Activated CD8-positive, alpha-beta T cell treated with anti-CD3 and anti-CD28 coated beads, Interleukin-2, amount 10 ng/mL, durations not matched to agents 7 days and 5 days (primary cell): ENCODE results near the gene FAM53A. TPM values are rescaled to one million over a fixed set of nuclear protein-coding genes. Genes with fewer than 3 reads are reported as not detected.
"Not testable (repeated sequence)": the region's sequence is repeated elsewhere in the genome, so short reads cannot be mapped to it uniquely, and the experiment has no call there.

Experiments
- ATAC-seq: fragments of 150-1000 bp; cut with Tn5 transposase; one replicate; pipeline ENCODE4 v1.10.0; 2021; ENCODE audit warnings: moderate library complexity
- CTCF ChIA-PET: fragments of 350-600 bp; sonication (Branson Sonifier 250); formaldehyde crosslinking; loops from one replicate; lab custom pipeline; 2021; ENCODE audit warnings: antibody characterized with exemption; lab: Charles Lee
- POLR2A ChIA-PET: fragments of 350-600 bp; sonication (Branson Sonifier 250); formaldehyde crosslinking; loops from one replicate; lab custom pipeline; 2021; ENCODE audit warnings: antibody characterized with exemption; lab: Charles Lee
- DNase-seq: peaks from one replicate; pipeline ENCODE4 v3.0.0-alpha.2; 2020
- H3K27ac Mint-ChIP-seq: one replicate; pipeline ENCODE4 v1.8.0; 2021; ENCODE audit warnings: mild to moderate bottlenecking, mixed read lengths
- H3K27me3 Mint-ChIP-seq: one replicate; pipeline ENCODE4 v1.8.0; 2021; ENCODE audit warnings: low read depth, mixed read lengths
- H3K36me3 Mint-ChIP-seq: one replicate; pipeline ENCODE4 v1.8.0; 2021; ENCODE audit warnings: low read depth, mixed read lengths
- H3K4me1 Mint-ChIP-seq: one replicate; pipeline ENCODE4 v1.8.0; 2021; ENCODE audit warnings: low read depth, mixed read lengths
- H3K4me3 Mint-ChIP-seq: one replicate; pipeline ENCODE4 v1.8.0; 2021; ENCODE audit warnings: mild to moderate bottlenecking, mixed read lengths
- H3K9me3 Mint-ChIP-seq: one replicate; pipeline ENCODE4 v1.8.0; 2022; ENCODE audit warnings: mixed read lengths; ENCODE audit not compliant: insufficient read depth
- total RNA-seq, 2 experiments: library from RNA; stranded (reverse); gene quantifications; one replicate each; pipeline ENCODE4 v1.2.3, GENCODE V29; 2021

FAM53A gene
- total RNA-seq, 2 experiments from 2014 or later: 0.45 to 0.91 TPM

DNA sequence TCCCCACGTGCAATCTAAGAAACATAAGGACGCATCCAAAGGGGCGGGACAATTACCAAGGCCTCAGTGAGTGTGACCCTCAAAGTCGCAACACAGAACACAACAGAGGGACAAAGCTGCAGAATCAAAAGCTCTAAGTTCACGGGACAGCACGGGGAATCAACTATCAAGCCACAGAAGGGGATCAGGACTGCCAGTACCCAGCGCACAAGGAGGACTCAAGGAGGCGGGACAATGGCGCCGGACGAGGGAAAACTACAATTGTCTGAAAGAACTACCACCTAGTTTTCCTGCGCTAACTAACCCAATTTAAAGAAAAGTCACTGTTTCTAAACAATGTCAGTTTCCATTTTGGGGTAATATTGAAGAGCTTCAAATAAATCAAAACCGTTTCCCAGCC lies 1.3 kb downstream of the FAM53A start:
- ATAC-seq (no peak), DNase-seq (no peak)
- peak overlapping the region; percentile 71 for H3K4me3 Mint-ChIP-seq
- no peaks in the 10 kb centered on the region for H3K9me3 Mint-ChIP-seq
- peaks cover 6% of the 10 kb centered on the region for H3K27me3 Mint-ChIP-seq
- no peaks in the 10 kb centered on the region for H3K36me3 Mint-ChIP-seq
- no peak overlapping the region for H3K27ac Mint-ChIP-seq
- ChIA-PET CTCF (interaction anchor here (1.8 to 2.0 kb wide), 2 partner anchors 10 to 44 kb away, joined by 4 to 11 read pairs; no protein-coding TSS in a partner anchor), POLR2A (interaction anchor here (0.6 kb wide), 1 partner anchor 838 kb away, joined by 3 read pairs; no protein-coding TSS in a partner anchor)
- peaks cover 12% of the 10 kb centered on the region for H3K4me1 Mint-ChIP-seq

- no peak overlapping the region for H3K27ac Mint-ChIP-seq
- POLR2A ChIA-PET: no interaction called here
- DNase-seq (no peak), ATAC-seq (no peak)
- CTCF ChIA-PET: no interaction called here
- H3K4me1 Mint-ChIP-seq: peaks cover 8% of the 10 kb centered on the region
- H3K4me3 Mint-ChIP-seq: no peak overlapping the region
- H3K36me3 Mint-ChIP-seq: no peaks in the 10 kb centered on the region
- H3K27me3 Mint-ChIP-seq: peaks cover 3% of the 10 kb centered on the region
- no peaks in the 10 kb centered on the region for H3K9me3 Mint-ChIP-seq
These were observed 5.9 kb downstream of the FAM53A start for GRCh38 chr4:1678244-1678643.

DNA sequence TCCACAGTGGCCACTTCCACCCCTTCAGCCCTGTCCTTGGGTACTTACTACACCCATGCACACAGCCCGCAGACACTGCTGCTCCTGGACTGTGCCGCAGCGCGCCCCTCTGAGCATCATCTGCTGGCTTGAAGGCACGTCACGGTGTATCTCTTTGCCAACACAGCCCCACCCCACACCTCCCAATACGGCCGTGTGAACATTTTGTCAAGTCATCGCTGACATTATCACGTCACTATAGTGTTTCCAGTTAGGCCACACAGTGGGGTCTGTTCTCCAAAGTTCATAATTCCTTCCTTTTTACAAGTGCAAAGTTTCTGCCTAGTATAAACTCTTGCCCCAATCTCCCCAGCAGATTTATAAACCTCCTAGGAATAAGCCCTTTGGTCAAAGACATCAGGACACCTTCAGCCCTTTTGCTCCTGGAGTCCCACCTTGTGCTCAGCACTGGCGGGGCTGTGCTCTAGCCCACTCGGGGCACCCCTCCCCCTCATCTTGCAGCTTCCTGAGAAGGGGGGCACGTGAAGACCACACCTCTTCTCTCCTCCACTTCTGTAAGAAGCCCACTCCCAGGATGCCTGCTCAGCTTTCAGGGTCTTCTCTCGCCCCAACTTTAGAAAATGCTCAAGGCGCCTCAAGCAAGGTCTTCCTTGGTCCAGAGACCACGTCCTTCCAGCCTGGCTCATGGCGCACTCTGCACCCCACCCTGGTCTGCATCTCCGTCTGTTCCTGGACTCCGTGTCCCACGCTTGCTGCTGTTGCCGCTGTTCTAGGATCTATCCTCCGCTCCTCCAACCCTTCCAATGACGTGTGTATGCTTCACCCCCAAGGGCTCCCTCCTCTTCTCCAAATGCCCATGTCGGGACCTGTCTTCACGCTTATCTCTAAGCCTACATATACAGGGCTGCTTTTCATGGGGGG lies 7.2 kb downstream of the FAM53A start:
- no peaks in the 10 kb centered on the region for H3K36me3 Mint-ChIP-seq
- peaks cover under 1% of the 10 kb centered on the region for H3K4me1 Mint-ChIP-seq
- CTCF ChIA-PET: no interaction called here
- POLR2A ChIA-PET: no interaction called here
- H3K27me3 Mint-ChIP-seq: peaks cover 2% of the 10 kb centered on the region
- no peaks in the 10 kb centered on the region for H3K9me3 Mint-ChIP-seq
- no peak overlapping the region for H3K27ac Mint-ChIP-seq
- DNase-seq: no peak
- ATAC-seq: no peak
- no peak overlapping the region for H3K4me3 Mint-ChIP-seq

- Mint-ChIP-seq H3K4me1 (peaks cover 5% of the 10 kb centered on the region), H3K36me3 (no peaks in the 10 kb centered on the region), H3K27me3 (peaks cover 2% of the 10 kb centered on the region), H3K4me3 (no peak overlapping the region), H3K27ac (no peak overlapping the region), H3K9me3 (no peaks in the 10 kb centered on the region)
- ATAC-seq (no peak), DNase-seq (no peak)
- ChIA-PET CTCF (interaction anchor here (1.0 kb wide), 1 partner anchor 17 kb away, joined by 3 read pairs; no protein-coding TSS in a partner anchor), POLR2A (no interaction called here)
These were observed 8.3 kb downstream of the FAM53A start for GRCh38 chr4:1675802-1676137.

GRCh38 chr4:1675136-1675801 lies 8.8 kb downstream of the FAM53A start:
- H3K9me3 Mint-ChIP-seq: no peaks in the 10 kb centered on the region
- ChIA-PET POLR2A (no interaction called here), CTCF (interaction anchor here (1.0 kb wide), 1 partner anchor 18 kb away, joined by 3 read pairs; no protein-coding TSS in a partner anchor)
- peaks cover 5% of the 10 kb centered on the region for H3K4me1 Mint-ChIP-seq
- H3K27me3 Mint-ChIP-seq: peaks cover 1% of the 10 kb centered on the region
- DNase-seq: no peak
- no peak overlapping the region for H3K27ac Mint-ChIP-seq
- no peaks in the 10 kb centered on the region for H3K36me3 Mint-ChIP-seq
- no peak overlapping the region for H3K4me3 Mint-ChIP-seq
- ATAC-seq: no peak

DNA sequence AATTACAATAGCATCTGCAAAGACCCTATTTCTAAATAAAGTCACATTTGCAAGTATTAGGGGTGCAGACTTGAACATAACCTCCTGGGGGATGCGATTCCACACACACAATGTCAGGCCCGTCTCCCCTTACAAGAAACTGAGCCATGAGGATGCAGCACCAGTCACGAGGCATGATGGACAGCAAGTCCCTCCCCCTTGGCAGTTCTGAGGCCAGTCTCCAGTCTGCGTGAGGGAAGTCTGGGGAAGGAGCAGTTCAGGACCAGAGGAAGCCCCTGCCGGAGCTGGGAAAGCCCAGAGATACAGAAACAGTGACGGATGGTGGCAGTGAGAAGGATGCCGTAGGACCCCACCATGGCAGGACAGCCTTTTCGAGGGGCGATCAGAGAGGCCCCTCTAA lies 9.4 kb downstream of the FAM53A start:
- H3K27me3 Mint-ChIP-seq: no peaks in the 10 kb centered on the region
- no peaks in the 10 kb centered on the region for H3K9me3 Mint-ChIP-seq
- no peak for DNase-seq
- CTCF ChIA-PET: no interaction called here
- ATAC-seq: no peak
- H3K4me3 Mint-ChIP-seq: no peak overlapping the region
- H3K4me1 Mint-ChIP-seq: peaks cover 5% of the 10 kb centered on the region
- POLR2A ChIA-PET: no interaction called here
- H3K27ac Mint-ChIP-seq: no peak overlapping the region
- no peaks in the 10 kb centered on the region for H3K36me3 Mint-ChIP-seq

DNA sequence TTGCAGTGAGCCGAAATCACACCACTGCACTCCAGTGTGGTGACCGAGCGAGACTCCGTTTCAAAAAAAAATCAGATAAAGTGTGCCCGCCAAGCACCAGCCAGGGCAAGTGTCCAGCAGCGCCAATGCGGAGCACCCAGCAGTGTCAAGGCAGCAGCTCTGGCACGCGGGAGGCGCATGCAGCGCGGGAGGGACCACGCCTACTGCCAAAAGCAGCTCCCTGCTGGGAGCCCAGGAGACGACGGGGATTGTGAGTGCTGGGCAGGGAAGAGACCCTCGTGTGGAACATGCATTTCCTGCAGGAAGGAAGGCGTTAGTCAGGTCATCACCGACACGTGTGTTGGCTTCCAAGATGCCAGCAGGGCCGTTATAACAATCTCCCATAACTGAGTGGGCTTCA lies 10.4 kb downstream of the FAM53A start:
- Mint-ChIP-seq H3K9me3 (no peaks in the 10 kb centered on the region), H3K4me3 (no peak overlapping the region), H3K27me3 (no peaks in the 10 kb centered on the region), H3K27ac (no peak overlapping the region), H3K36me3 (no peaks in the 10 kb centered on the region), H3K4me1 (peaks cover 5% of the 10 kb centered on the region)
- CTCF ChIA-PET: no interaction called here
- POLR2A ChIA-PET: no interaction called here
- DNase-seq (no peak), ATAC-seq (no peak)

DNA sequence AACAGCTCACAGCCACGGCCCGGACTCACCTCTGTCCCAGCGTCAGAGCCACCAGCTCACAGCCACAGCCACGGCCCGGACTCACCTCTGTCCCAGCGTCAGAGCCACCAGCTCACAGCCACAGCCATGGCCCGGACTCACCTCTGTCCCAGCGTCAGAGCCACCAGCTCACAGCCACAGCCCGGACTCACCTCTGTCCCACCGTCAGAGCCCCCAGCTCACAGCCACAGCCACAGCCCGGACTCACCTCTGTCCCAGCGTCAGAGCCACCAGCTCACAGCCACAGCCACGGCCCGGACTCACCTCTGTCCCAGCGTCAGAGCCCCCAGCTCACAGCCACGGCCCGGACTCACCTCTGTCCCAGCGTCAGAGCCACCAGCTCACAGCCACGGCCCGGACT lies 13.1 kb downstream of the FAM53A start:
- H3K36me3 Mint-ChIP-seq, DNase-seq, H3K9me3 Mint-ChIP-seq, ATAC-seq, POLR2A ChIA-PET, H3K4me3 Mint-ChIP-seq, H3K27ac Mint-ChIP-seq, H3K27me3 Mint-ChIP-seq, H3K4me1 Mint-ChIP-seq: not testable (repeated sequence)
- CTCF ChIA-PET: interaction anchor here (0.6 kb wide), 1 partner anchor 23 kb away, joined by 3 read pairs; no protein-coding TSS in a partner anchor

GRCh38 chr4:1670279-1670678 lies 13.8 kb downstream of the FAM53A start:
- ATAC-seq (no peak), DNase-seq (no peak)
- Mint-ChIP-seq H3K36me3 (no peaks in the 10 kb centered on the region), H3K27me3 (no peaks in the 10 kb centered on the region), H3K27ac (no peak overlapping the region), H3K4me1 (peaks cover 5% of the 10 kb centered on the region), H3K4me3 (no peak overlapping the region), H3K9me3 (no peaks in the 10 kb centered on the region)
- ChIA-PET CTCF (interaction anchor here (0.6 kb wide), 1 partner anchor 23 kb away, joined by 3 read pairs; no protein-coding TSS in a partner anchor), POLR2A (no interaction called here)

DNA sequence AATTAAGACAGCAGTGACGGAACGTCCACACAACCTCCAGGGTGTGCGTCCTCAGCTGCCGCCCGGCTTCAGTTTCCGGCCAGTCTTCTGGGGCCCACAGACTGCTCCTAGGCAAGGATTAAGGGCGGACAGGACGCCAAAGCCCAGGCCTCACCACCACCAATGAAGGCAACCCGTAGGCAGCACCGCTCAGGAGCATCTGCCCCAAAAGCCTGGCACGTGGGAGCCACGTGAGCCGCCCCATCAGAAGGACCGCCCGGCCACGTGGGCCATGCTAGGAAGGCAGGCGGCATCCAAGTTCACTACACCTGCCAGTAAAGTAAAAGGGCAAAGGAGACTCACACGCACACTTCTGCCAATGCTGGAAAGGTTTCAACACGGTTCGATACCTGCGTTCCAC lies 14.3 kb downstream of the FAM53A start:
- Mint-ChIP-seq H3K27me3 (no peaks in the 10 kb centered on the region), H3K36me3 (no peaks in the 10 kb centered on the region), H3K27ac (no peak overlapping the region), H3K9me3 (no peaks in the 10 kb centered on the region), H3K4me3 (no peak overlapping the region), H3K4me1 (peaks cover 5% of the 10 kb centered on the region)
- POLR2A ChIA-PET: no interaction called here
- ATAC-seq: no peak
- DNase-seq: no peak
- CTCF ChIA-PET: no interaction called here

DNA sequence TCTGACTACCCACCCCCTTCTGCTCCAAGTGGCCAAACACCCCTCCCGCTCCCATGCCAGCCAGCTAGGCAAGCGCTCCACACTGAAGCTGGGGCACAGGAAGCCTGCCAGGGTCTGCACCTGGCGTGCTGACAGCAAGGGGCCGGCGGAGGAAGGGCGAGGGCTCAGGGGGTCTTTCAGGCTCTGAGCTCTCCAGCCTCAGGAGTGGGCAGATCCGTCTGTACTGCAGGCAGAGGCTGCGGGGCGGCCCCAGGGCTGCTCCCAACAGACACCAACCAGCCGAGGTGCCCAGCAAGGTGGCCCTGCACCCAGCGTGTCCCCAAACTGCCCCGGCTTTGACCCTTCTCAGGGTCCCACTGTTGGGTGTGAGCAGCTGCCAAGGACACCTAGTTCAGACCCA lies 14.8 kb downstream of the FAM53A start:
- H3K9me3 Mint-ChIP-seq: no peaks in the 10 kb centered on the region
- no peak overlapping the region for H3K27ac Mint-ChIP-seq
- CTCF ChIA-PET: no interaction called here
- ATAC-seq: no peak
- H3K27me3 Mint-ChIP-seq: no peaks in the 10 kb centered on the region
- H3K4me1 Mint-ChIP-seq: peaks cover 5% of the 10 kb centered on the region
- POLR2A ChIA-PET: no interaction called here
- no peak overlapping the region for H3K4me3 Mint-ChIP-seq
- H3K36me3 Mint-ChIP-seq: no peaks in the 10 kb centered on the region
- DNase-seq: no peak

GRCh38 chr4:1668488-1668840 lies 15.6 kb downstream of the FAM53A start:
- no peaks in the 10 kb centered on the region for H3K27me3 Mint-ChIP-seq
- H3K36me3 Mint-ChIP-seq: no peaks in the 10 kb centered on the region
- ChIA-PET POLR2A (interaction anchor here (0.9 kb wide), 1 partner anchor 26 kb away, joined by 3 read pairs; no protein-coding TSS in a partner anchor), CTCF (no interaction called here)
- no peak for DNase-seq
- H3K27ac Mint-ChIP-seq: no peak overlapping the region
- ATAC-seq: no peak
- H3K4me3 Mint-ChIP-seq: no peak overlapping the region
- peaks cover 5% of the 10 kb centered on the region for H3K4me1 Mint-ChIP-seq
- no peaks in the 10 kb centered on the region for H3K9me3 Mint-ChIP-seq
